Activated CD8-positive, alpha-beta T cell treated with anti-CD3 and anti-CD28 coated beads for 36 hours (primary cell): ENCODE measurements around the gene JPH4. TPM values are rescaled to one million over a fixed set of nuclear protein-coding genes. Genes with fewer than 3 reads are reported as not detected.
A peak's percentile ranks its signal among the peaks of the same experiment; 100 is the strongest.

Source experiments
- ATAC-seq: fragments of 200-7000 bp; cut with Tn5 transposase; one replicate; pipeline ENCODE4 v1.10.0; 2021; ENCODE audit warnings: mild to moderate bottlenecking, moderate library complexity
- CTCF ChIA-PET: fragments of 350-600 bp; sonication (Branson Sonifier 250); formaldehyde crosslinking; loops from one replicate; lab custom pipeline; 2021; ENCODE audit warnings: antibody characterized with exemption; lab: Charles Lee
- POLR2A ChIA-PET: fragments of 350-600 bp; sonication (Branson Sonifier 250); formaldehyde crosslinking; loops from one replicate; lab custom pipeline; 2021; ENCODE audit warnings: antibody characterized with exemption; lab: Charles Lee
- DNase-seq: peaks from one replicate; pipeline ENCODE4 v3.0.0-alpha.2; 2020
- H3K27ac Mint-ChIP-seq: one replicate; pipeline ENCODE4 v1.8.0; 2021; ENCODE audit warnings: mild to moderate bottlenecking, mixed read lengths
- H3K27me3 Mint-ChIP-seq: one replicate; pipeline ENCODE4 v1.8.0; 2021; ENCODE audit warnings: mixed read lengths
- H3K36me3 Mint-ChIP-seq: one replicate; pipeline ENCODE4 v1.8.0; 2021; ENCODE audit warnings: low read depth, mixed read lengths
- H3K4me1 Mint-ChIP-seq: one replicate; pipeline ENCODE4 v1.8.0; 2021; ENCODE audit warnings: low read depth, mixed read lengths
- H3K4me3 Mint-ChIP-seq: one replicate; pipeline ENCODE4 v1.8.0; 2021; ENCODE audit warnings: mild to moderate bottlenecking, moderate library complexity, mixed read lengths
- H3K9me3 Mint-ChIP-seq: one replicate; pipeline ENCODE4 v1.8.0; 2021; ENCODE audit warnings: mixed read lengths
- intact Hi-C: fragments of 100-400 bp; cut with micrococcal nuclease; formaldehyde crosslinking; loops from one replicate; pipeline ENCODE4 v1.10.0; 2022
- total RNA-seq, 2 experiments: library from RNA; stranded (reverse); gene quantifications; one replicate each; pipeline ENCODE4 v1.2.3, GENCODE V29; 2021
- TF ChIP-seq, protein P1 (sequence below): fragments of 200-600 bp; IDR thresholded peaks from one replicate; pipeline ENCODE4 v1.8.0; 2022; ENCODE audit warnings: antibody characterized with exemption, mild to moderate bottlenecking

Gene JPH4
- total RNA-seq, 2 experiments from 2014 or later, result 0.25 to 0.51 TPM

DNA sequence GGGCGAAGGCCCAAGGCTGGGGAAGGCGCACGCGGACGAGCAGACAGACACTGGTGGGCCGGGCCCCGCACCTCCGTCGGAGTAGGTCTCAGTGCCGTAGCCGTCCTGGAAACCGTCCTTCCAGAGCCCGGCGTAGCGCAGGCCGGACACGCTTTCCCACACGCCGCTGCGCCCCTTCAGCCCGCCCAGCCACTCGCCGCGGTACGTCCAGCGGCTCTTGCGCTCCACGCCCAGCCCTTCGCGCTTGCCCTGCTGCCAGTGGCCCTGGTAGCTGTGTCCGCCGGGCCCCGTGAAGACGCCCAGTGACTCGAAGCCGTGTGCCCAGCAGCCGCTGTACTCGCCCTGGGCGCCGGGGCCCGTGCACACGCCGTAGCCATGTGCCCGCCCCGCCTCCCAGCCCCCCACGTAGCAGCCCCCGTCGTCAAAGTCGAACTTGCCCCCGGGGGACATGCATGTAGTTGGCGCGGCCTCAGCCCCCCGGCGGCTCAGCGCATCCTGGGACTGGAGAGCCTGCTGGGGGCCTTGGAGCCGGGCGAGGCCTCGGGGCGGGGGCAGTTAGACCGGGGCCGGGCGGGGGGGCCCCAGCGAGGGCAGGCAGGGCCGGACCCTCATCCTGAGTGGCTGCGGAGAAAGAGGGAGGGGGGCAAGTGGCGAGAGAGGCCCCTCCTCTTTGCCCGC lies 1.4 kb downstream of the JPH4 start:
- CTCF ChIA-PET, result no interaction called here
- Mint-ChIP-seq H3K4me3 (peak overlapping the region; percentile 54), H3K4me1 (peaks cover 12% of the 10 kb centered on the region), H3K9me3 (no peaks in the 10 kb centered on the region), H3K27me3 (peaks cover 45% of the 10 kb centered on the region), H3K36me3 (no peaks in the 10 kb centered on the region), H3K27ac (no peak overlapping the region)
- TF ChIP-seq, protein P1, sequence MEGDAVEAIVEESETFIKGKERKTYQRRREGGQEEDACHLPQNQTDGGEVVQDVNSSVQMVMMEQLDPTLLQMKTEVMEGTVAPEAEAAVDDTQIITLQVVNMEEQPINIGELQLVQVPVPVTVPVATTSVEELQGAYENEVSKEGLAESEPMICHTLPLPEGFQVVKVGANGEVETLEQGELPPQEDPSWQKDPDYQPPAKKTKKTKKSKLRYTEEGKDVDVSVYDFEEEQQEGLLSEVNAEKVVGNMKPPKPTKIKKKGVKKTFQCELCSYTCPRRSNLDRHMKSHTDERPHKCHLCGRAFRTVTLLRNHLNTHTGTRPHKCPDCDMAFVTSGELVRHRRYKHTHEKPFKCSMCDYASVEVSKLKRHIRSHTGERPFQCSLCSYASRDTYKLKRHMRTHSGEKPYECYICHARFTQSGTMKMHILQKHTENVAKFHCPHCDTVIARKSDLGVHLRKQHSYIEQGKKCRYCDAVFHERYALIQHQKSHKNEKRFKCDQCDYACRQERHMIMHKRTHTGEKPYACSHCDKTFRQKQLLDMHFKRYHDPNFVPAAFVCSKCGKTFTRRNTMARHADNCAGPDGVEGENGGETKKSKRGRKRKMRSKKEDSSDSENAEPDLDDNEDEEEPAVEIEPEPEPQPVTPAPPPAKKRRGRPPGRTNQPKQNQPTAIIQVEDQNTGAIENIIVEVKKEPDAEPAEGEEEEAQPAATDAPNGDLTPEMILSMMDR, result no peak
- peak; percentile 24 for ATAC-seq
- POLR2A ChIA-PET, result interaction anchor here (0.6 kb wide), 1 partner anchor 21 kb away, joined by 3 read pairs; no protein-coding TSS in a partner anchor
- no peak for DNase-seq
- intact Hi-C loops, result no loop called here

DNA sequence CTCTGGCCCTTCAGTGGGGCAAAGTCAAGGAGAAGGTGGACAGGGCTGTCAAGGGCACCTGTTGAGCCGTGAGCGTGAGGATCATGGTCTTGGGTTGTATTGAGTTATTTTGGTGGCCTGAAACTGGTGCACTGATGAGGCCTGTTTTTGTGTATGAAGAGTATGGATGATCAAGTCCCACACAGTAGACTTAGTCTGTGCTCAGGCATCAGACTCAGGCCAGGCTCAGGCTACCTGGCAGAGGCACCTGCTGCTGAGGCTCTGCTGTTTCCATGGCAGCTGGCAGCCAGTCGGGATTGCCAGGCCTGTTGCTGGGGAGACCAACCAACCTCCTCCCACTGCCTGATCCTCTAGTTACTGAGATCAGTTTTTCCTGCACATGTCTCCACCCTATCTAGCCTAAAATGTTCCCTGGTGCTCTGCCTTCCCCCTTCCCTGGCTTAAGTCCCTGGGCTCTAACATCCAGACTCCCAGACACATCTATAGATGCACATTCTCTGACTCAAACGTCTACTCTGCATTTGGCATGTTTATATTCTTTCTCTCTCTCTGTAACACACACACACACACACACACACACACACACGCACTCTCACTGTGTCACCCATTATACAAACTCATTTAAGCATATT lies 5.1 kb downstream of the JPH4 start:
- ATAC-seq (no peak), DNase-seq (no peak)
- intact Hi-C loops, result no loop called here
- no peaks in the 10 kb centered on the region for H3K9me3 Mint-ChIP-seq
- POLR2A ChIA-PET, result no interaction called here
- H3K27ac Mint-ChIP-seq, result no peak overlapping the region
- H3K4me3 Mint-ChIP-seq, result no peak overlapping the region
- peaks cover 14% of the 10 kb centered on the region for H3K4me1 Mint-ChIP-seq
- H3K27me3 Mint-ChIP-seq, result peaks cover 35% of the 10 kb centered on the region
- no peaks in the 10 kb centered on the region for H3K36me3 Mint-ChIP-seq
- CTCF ChIA-PET, result interaction anchor here (1.0 to 5.5 kb wide), 2 partner anchors 14 to 16 kb away, joined by 4 to 20 read pairs; no protein-coding TSS in a partner anchor
- TF ChIP-seq, protein P1, result no peak

DNA sequence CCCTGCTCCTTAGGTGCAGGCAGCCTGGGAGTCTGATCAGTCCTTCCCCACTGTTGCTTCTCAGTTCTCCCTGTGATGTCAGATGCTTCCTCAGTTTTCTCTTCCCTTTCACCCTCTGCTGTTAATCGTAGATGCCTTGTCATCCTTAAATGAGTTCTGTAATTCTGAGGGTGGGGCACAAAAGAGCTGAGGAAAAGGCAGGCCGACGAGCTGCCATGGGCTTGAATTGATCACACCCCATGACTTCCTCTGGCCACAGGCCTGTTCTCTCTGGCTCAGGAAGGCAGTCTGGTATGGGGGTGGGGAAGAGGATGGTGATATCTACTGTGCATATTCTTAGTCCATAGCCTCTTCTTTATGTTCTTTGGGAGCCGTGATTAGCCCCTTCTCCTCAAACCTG lies 5.8 kb downstream of the JPH4 start:
- ATAC-seq (no peak), DNase-seq (no peak)
- Mint-ChIP-seq H3K36me3 (no peaks in the 10 kb centered on the region), H3K27me3 (peaks cover 32% of the 10 kb centered on the region), H3K27ac (no peak overlapping the region), H3K4me1 (peaks cover 20% of the 10 kb centered on the region), H3K9me3 (no peaks in the 10 kb centered on the region), H3K4me3 (no peak overlapping the region)
- TF ChIP-seq, protein P1, result no peak
- CTCF ChIA-PET, result interaction anchor here (1.0 to 5.5 kb wide), 2 partner anchors 13 to 17 kb away, joined by 4 to 20 read pairs; no protein-coding TSS in a partner anchor
- POLR2A ChIA-PET, result no interaction called here
- intact Hi-C loops, result no loop called here

DNA sequence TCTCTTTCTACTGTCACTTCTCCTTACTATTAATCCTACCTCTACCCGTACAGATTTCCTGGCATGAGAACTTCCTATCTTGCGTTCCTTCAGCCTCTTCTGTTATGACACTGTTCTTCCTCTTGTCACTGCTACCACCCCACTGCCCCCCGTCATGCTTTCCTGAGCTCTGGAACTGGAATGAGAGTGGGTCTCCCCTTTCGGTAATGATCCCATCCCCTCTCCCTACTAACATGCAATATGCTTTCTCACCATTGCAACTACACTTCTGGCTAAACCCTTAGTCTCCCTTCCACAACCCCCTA lies 6.1 kb downstream of the JPH4 start:
- Mint-ChIP-seq H3K4me3 (no peak overlapping the region), H3K4me1 (peaks cover 22% of the 10 kb centered on the region), H3K27ac (no peak overlapping the region), H3K36me3 (no peaks in the 10 kb centered on the region), H3K9me3 (no peaks in the 10 kb centered on the region), H3K27me3 (peaks cover 32% of the 10 kb centered on the region)
- ChIA-PET POLR2A (no interaction called here), CTCF (interaction anchor here (1.0 to 5.5 kb wide), 2 partner anchors 13 to 17 kb away, joined by 4 to 20 read pairs; no protein-coding TSS in a partner anchor)
- ATAC-seq, result no peak
- TF ChIP-seq, protein P1, result no peak
- intact Hi-C loops, result no loop called here
- DNase-seq, result no peak
